GM21737 (cell line): ENCODE results near the gene APOBEC3H.

Experiments
- ATAC-seq: cut with Tn5 transposase; IDR thresholded peaks from one replicate; pipeline ENCODE4 v1.9.1; 2021; ENCODE audit warnings: mild to moderate bottlenecking, moderate library complexity; ENCODE audit not compliant: unreplicated experiment

The APOBEC3H gene

DNA sequence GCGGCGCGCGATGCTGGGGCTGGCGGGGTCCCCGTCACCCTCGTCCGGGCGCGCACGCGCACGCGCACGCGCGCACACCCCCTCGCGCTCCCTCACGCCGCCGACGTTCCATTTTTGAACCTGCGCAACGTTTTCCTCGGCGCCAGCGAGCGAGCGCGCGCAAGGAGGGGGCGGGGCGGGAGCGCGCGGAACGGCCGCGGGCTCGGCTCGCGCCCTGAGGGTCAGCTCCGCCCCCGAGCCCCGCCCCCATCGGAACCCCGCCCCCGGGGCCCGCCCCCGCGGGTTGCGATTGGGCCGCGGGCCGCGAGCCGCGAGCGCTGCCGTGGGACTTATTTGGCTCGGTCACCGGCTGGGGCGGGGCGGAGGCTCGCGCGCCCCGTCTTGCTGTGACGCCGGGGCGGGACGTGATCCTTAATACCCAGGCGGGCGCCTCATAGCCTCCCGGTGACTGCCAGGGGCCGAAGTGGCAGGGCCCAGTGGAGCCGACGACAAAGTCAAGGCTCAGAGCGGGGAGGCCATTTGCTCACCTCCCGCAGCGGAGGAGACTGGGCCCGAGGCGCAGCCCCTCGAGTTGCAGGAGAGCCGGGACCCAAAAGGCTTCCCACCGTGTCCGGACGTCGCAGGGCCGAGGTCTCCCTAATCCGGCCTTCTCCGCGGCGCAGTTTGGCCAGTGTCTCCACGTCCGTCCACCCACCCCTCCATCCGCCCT is 55.6 kb downstream of the APOBEC3H start, which contains the start of gene CBX7:
Gene CBX7 (minus strand): TSS at position 170 of the 709 bp plus-strand sequence. CDS start 236 bp downstream, outside the sequence.
- ATAC-seq = peak; percentile 70

DNA sequence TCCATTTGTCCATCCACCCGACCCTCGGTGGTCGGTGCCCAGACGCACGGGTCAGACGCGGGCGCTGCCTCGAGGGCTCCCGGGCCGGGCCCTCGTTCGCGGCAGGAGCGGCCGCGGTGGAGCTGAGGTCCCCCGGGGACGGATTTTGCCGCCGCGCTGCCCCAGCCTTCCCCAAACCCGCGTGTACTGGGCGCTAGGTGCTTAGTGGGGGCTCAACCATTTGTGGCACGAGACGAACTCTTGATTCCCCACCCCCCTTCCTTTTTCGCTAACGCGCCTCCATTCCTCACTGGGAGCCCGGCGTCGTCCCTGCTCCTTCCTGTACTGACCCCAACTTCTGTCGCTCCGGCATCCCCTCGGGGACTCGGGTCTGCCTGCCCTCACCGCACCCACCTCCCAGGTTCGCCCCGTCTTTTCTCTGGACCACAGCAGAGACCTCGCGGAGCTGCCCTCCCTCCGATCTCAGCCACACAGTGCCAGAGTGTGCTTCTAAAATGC is 56.2 kb downstream of the APOBEC3H start:
- peak; percentile 10 for ATAC-seq
